ENCODE measurements around the gene COL15A1. TPM values are rescaled to one million over a fixed set of nuclear protein-coding genes. Genes with fewer than 3 reads are reported as not detected.

Gene COL15A1
- total RNA-seq, 1 experiment from 2014 or later, result not detected

- Histone ChIP-seq H2AK5ac (ENCODE audit: insufficient read length, low read length) (no peak overlapping the region), H3K4ac (ENCODE audit: low read depth, low read length) (no peak overlapping the region), H3K27ac (ENCODE audit: insufficient read length, low read depth, low read length) (no peak overlapping the region), H3K23me2 (ENCODE audit: insufficient read length, low read depth, low read length, poor library complexity, severe bottlenecking) (no peaks in the 10 kb centered on the region), H2BK20ac (ENCODE audit: low read depth, low read length, poor library complexity, severe bottlenecking) (no peak overlapping the region), H2BK120ac (ENCODE audit: low read depth, low read length, poor library complexity, severe bottlenecking) (no peak overlapping the region), H3K14ac (ENCODE audit: insufficient read depth, low read length) (no peak overlapping the region), H3K9ac (ENCODE audit: extremely low read depth, insufficient read length, low read length) (no peak overlapping the region), H3K9me3 (ENCODE audit: control insufficient read depth, low read depth, low read length) (no peaks in the 10 kb centered on the region), H2AFZ (ENCODE audit: low read length) (no peak overlapping the region), H3T11ph (ENCODE audit: low read length) (no peak overlapping the region), H2BK5ac (ENCODE audit: insufficient read length, low read length) (no peak overlapping the region), H2BK15ac (ENCODE audit: low read depth, low read length) (no peak overlapping the region), H2BK12ac (ENCODE audit: insufficient read length, low read depth, low read length) (no peak overlapping the region), H3K23ac (ENCODE audit: insufficient read length, low read depth, low read length) (no peak overlapping the region), H4K20me1 (ENCODE audit: control insufficient read depth, insufficient read depth, insufficient read length) (no peaks in the 10 kb centered on the region), H4K8ac (replicated peaks; ENCODE audit: insufficient read length, low read depth, low read length) (no peak overlapping the region), H3K4me1 (ENCODE audit: insufficient read depth, low read length) (no peaks in the 10 kb centered on the region), H4K91ac (ENCODE audit: insufficient read length, low read depth, low read length) (no peak overlapping the region), H3K18ac (ENCODE audit: insufficient read length, low read depth, low read length) (no peak overlapping the region), H3K56ac (ENCODE audit: insufficient read length, low read depth, low read length) (no peak overlapping the region), H3K79me1 (ENCODE audit: insufficient read depth, low read depth, low read length, poor library complexity, severe bottlenecking) (no peaks in the 10 kb centered on the region), H3K4me2 (ENCODE audit: insufficient read depth, insufficient read length, low read length) (no peak overlapping the region), H4K5ac (ENCODE audit: insufficient read length, low read depth, low read length) (no peak overlapping the region), H3K79me2 (ENCODE audit: insufficient read depth, low read length) (no peaks in the 10 kb centered on the region), H3K27me3 (ENCODE audit: insufficient read depth, low read length) (no peaks in the 10 kb centered on the region)
- Mint-ChIP-seq H3K27ac (no peak overlapping the region), H3K4me1 (no peaks in the 10 kb centered on the region), H3K4me3 (no peak overlapping the region), H3K9me3 (peaks cover 6 to 12% of the 10 kb centered on the region in 2 experiments; a peak in 4 of 5 replicates), H3K36me3 (ENCODE audit: insufficient read depth in 1 of 3, low read depth in 3 of 3) (no peaks in the 10 kb centered on the region), H3K27me3 (ENCODE audit: low read depth) (peaks cover 2% of the 10 kb centered on the region)
- no CpG with 5 or more reads among the region's 5 CpGs for WGBS (ENCODE audit: extremely low coverage, insufficient read length, low lambda C conversion rate)
- TF ChIP-seq CTCF (conservative IDR thresholded peaks at IDR 0.05), result no peak
- no peak for DNase-seq
Measured at GRCh38 chr9:98900244-98900643, 43.5 kb upstream of the COL15A1 start.
